ENCODE results near the gene LRRK1.

The LRRK1 gene

GRCh38 chr15:101043011-101043410, 123.9 kb downstream of the LRRK1 start:
- DNase-seq (ENCODE audit: low read depth): no peak

DNA sequence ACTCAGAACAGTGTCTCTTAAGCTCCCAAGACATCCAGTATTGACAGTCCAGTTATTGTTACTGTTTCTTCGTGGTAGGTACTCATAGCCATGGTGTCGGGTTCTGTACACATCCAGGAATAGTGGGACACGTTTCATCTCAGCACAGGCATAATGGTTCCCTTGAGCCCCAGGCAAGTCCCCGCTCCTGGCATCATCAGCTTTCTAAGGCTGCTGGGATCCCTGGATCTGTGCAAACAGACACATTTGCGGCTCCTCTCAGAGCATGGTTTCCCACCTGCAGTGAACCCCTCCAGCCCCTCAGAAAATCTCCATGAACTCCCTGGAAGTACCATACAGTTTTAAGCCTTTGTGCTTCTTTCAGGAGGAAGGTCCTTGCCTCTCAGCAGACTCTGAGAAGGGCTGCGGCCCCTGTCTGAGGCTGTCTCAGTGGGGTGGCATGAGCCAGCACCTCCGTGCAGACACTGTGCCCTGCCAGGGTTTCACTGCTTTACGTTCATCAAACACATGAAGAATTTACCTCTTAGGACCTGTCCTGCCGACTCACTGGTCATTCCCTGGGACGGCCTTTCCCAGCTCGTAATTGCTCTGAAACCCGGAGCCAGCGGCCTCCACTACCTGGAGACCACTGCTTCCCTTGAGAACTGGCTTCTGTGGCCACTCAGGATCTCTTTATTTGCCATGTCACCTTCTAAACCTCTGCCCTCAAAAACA, 124.9 kb downstream of the LRRK1 start:
- DNase-seq (ENCODE audit: low read depth): no peak

DNA sequence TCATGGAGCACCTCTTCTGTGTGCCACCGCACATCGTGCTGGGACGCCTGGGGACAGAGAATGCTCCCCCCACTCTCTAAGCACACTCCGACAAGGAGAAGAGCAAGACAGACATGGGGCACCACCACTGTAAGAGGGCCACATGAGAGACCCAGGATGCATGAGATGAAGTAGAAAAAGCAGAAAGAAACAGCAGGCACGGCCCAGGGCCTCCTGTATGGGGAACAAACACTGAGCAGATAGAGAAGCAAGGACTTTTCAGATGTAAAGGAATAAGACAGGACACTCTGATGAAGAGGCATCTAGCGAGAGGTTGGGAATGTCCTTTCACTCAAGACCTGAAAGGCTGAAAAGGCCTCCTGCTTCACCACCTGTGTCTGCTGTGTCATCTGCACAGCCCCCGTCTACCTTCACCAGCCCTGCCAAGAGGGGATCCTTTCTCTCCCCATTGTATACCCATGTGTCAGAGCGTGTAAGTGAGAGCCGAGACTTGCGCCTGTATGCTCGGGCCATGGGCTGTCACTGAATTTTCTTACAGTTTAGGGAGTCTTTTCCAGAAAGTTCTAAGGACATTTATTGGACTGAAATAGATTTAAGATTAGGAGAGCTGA, 125.6 kb downstream of the LRRK1 start:
- DNase-seq (ENCODE audit: low read depth): no peak

- no peak for DNase-seq (ENCODE audit: low read depth)
These were observed 126.1 kb downstream of the LRRK1 start for GRCh38 chr15:101045236-101045646.

- DNase-seq (ENCODE audit: low read depth): no peak
These were observed 126.9 kb downstream of the LRRK1 start for GRCh38 chr15:101045835-101046691.

DNA sequence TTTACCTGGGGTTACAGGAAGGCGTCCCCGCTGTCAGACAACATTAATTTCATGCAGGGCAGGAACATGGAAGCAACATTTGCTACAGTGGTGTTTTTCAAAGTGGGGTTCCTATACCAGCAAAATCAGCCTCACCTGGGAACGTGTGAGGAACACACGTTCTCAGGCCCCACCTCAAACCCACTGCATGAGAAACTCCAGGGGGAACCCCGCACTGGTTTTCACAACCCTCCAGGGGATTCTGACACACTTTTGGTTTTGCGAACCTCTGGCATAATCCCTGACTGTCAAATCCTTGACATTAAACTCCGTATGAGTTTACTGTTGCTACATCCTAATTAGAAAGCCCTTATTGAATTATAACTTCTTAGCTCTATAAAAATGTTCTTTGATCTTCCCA, 127.7 kb downstream of the LRRK1 start:
- DNase-seq (ENCODE audit: low read depth): no peak

GRCh38 chr15:101047301-101047781, 128.2 kb downstream of the LRRK1 start:
- DNase-seq (ENCODE audit: low read depth): no peak

GRCh38 chr15:101048176-101048575, 129.0 kb downstream of the LRRK1 start:
- DNase-seq (ENCODE audit: low read depth): no peak

GRCh38 chr15:101048581-101049030, 129.4 kb downstream of the LRRK1 start:
- DNase-seq (ENCODE audit: low read depth): no peak

DNA sequence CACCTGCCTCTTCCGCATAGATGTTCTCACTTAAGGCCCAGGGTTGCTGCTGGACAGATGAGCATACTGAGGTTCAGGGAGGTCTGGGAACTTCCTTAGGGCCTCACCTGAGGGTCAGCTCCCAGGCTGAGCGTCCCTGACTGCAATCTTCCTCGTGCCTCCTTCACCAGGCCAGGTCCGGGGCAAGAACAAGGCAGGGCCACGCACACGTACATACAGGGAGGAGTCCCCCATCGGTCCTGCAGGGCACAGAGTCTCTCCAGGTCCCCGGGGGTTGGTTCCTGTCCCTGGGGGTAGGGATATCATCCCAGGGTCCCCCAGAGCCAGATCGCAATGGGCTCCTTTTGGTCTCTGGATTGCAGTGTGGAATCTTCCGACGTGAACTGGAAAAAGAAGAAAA, 130.1 kb downstream of the LRRK1 start:
- no peak for DNase-seq (ENCODE audit: low read depth)

DNA sequence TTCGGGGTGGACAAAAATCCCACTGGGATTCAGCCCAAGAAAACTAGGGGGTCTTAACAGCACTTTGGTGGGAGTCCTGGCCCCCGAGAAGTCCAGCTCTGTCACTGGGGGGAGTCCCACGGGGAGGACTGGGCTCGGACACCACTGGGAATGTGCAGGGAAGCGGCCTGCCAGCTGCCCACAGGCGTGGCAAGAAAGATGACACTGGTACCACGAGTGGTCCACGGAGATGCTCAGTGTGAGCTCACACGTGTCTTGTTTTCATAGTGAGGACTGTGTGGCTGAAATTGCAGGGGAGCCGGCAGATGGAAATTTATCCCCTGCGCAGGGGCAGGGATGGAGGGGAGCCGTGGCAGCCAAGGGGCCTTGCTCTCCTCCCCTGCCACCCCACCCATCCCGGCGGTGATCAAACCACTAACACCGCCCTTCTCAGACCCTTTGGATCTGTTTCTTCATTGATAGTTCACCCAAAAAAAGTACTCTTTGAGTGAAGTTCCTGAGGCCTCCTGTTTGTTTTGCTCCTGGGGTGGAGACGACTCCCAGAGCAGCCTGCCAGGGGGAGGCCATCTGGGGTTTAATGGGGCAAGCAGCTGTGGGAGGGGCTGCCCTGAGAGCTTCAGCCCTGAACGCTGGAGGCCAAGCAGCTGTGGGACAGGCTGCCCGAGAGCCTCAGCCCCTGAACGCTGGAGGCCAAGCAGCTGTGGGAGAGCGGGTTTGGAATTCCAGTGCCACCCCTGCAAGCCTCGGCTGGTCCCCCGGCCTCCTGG, 130.9 kb downstream of the LRRK1 start:
- DNase-seq (ENCODE audit: low read depth): no peak

DNA sequence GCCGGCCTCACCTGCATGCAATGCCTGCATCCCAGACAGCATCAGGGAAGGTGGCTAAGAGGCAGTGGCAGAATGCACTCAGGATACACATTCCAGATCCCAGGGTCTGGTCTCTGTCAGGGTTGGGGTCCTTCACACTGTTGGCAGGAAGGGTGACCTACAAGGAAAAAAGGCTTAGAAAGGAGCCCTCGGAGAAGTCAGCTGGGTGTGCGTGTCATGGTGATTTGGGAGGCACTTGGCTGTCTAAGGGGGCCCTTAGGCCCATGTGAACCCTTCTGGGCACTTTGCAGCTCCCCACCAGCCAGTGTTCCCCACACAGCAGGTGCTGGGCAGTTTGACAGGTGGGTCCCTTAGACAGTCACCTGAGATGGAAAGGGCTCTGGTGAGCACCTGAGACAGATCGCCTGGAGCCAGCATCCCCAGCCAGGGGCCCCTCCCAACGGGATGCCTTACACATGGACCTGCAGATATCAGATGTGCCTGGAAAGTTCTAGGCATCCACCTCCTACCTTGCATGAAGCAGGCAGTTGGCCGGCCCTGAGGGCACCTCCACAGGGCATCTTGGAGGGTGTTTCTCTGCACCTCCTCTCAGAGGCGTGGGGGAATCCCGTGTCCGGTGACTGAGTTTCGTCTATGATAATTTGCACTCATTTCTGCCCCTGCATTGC, 131.6 kb downstream of the LRRK1 start:
- DNase-seq (ENCODE audit: low read depth): no peak

DNA sequence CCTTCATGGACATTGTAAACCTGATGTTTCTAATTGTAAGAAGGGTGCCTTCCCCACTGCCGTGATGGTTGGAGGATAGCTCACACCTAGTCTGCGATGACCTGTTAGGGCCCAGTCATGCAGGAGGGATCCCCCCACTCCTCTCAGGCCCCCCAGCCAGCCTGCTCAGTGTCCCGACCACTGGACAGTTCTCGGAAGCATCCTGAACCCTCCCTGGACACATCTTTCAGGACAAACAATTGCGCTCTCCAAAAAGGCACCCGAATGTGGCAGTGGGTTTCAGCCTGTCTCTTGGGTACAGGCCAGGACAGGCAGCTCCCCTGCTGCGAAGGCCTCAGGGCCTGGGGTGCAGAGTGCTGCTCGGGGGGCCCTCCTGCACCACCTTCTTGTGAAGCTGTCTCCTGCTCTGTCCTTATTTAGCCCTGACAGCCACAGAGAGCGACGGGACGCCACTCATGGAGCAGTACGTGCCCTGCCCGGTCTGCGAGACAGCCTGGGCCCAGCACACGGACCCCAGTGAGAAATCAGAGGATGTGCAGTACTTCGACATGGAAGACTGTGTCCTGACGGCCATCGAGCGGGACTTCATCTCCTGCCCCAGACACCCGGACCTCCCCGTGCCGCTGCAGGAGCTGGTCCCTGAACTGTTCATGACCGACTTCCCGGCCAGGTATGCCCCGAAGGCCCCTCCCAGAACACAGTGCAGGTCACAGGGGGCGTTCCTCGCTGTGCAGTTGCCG, 132.3 kb downstream of the LRRK1 start:
- DNase-seq (ENCODE audit: low read depth): no peak

DNA sequence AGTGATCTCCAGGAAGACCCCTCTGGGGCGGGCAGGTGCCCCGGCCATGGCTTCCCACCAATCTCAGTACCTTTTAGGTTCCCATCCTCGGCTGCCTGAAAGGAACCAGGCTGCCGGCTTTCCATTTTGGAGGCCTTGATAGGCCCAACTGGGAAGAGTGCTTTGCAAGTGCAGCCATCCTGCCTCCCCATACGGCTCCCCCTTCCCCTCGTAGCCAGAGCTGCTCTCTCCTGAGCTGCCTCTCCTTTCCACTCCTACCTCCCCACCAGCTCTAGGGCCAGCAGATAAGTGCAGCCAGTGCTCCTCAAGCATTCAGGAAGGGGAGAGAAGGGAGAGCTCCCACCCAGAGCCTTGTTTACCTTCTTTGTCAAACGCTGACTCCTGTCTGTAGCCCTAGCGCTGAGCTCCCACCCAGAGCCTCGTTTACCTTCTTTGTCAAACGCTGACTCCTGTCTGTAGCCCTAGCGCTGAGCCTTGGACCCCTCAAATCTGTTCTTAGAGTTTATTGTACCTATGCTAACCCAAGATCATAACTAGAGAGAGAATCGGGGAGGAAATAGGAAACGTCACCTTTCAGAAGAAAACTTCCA, 133.0 kb downstream of the LRRK1 start:
- DNase-seq (ENCODE audit: low read depth): no peak

DNA sequence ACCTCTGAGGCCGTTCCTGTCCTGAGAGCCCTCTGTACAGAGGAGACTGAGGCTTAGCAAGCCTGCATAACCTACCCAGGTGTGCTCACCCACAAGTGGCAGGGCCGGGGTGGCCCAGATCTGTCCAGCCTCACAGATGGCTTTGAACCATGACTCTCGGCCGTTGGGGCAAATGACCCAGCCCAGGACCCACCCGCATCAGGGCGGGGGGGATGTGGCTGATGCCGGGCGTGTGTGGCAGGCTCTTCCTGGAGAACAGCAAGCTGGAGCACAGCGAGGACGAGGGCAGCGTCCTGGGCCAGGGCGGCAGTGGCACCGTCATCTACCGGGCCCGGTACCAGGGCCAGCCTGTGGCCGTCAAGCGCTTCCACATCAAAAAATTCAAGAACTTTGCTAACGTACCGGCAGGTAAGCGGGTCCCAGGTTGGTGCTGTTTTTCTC, 133.5 kb downstream of the LRRK1 start:
- no peak for DNase-seq (ENCODE audit: low read depth)

- DNase-seq (ENCODE audit: low read depth): no peak
These were observed 134.1 kb downstream of the LRRK1 start for GRCh38 chr15:101053261-101053660.

DNA sequence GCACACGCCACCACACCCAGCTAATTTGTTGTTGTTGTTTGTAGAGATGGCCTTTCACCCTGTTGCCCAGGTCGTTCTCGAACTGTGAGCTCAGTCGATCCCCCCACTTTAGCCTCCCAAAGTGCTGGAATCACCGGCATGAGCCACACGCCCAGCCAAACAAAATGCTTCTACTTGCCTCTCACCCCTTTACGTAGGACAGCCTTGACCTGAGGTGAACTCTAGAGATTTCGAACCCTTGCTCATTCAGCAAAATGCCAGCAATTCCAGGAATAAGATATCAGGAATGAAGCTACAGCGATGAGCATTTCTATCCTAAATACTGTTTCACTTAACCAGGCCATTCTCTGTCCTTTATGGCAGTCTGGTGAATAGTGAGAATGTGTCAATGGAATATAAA, 135.0 kb downstream of the LRRK1 start:
- DNase-seq (ENCODE audit: low read depth): no peak

DNA sequence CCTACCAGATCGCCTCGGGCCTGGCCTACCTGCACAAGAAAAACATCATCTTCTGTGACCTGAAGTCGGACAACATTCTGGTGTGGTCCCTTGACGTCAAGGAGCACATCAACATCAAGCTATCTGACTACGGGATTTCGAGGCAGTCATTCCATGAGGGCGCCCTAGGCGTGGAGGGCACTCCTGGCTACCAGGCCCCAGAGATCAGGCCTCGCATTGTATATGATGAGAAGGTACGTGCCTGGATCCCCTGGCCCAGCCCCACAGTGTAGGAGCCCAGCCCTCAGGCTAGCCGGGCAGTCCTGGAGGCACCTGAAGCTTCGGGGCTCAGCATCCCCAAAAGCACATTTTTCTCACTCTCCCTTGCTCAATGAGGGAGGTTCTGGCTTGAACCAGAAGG, 135.8 kb downstream of the LRRK1 start:
- DNase-seq (ENCODE audit: low read depth): no peak

DNA sequence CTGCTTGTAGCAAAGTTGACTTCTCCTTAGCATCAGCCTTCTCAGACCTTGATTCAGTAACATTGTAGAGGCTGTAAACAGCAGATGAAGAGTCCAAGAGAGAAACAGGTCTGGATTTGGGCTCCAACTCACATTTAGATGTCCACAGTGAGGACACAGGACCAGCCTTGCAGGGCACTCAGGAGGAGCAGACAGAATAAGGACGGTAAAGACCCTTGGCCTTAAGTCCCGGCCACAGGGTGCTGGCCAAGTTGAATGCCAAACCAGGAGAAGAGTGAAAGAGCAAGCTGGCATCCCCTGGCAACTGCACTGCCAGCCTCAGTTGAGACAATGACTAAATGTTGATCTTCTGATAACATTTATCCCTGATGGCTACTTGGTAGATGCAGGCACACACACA, 136.3 kb downstream of the LRRK1 start:
- no peak for DNase-seq (ENCODE audit: low read depth)
